K562 (cell line): ENCODE results near the gene HNRNPU. TPM values are rescaled to one million over a fixed set of nuclear protein-coding genes. Genes with fewer than 3 reads are reported as not detected.

ENCODE experiments used
- ELF2 ChIP-seq: fragments of 250-450 bp; sonication (Bioruptor Pico); IDR thresholded peaks from 2 replicates; pipeline ENCODE4 v1.5.0; 2021; ENCODE audit warnings: mild to moderate bottlenecking
- NFRKB ChIP-seq: fragments of 450-650 bp; IDR thresholded peaks from 2 replicates; pipeline ENCODE4 v1.6.1; 2016; ENCODE audit warnings: low read depth
- NONO ChIP-seq, 2 experiments: fragments of 200-400 bp in 1 of 2; fragments of 450-650 bp in 1 of 2; formaldehyde crosslinking in 1 of 2; IDR thresholded peaks; 2 replicates each; pipeline ENCODE4 v1.6.1; 2017; ENCODE audit warnings: low read depth in 2 of 2, mild to moderate bottlenecking in 2 of 2, moderate library complexity in 2 of 2, low read length in 1 of 2
- PHTF2 ChIP-seq: fragments of 250-450 bp; sonication (Bioruptor Pico); IDR thresholded peaks from 2 replicates; pipeline ENCODE4 v1.5.0; 2021; ENCODE audit warnings: mild to moderate bottlenecking
- POLR2AphosphoS5 ChIP-seq: IDR thresholded peaks from 2 replicates; pipeline ENCODE4 v1.6.1; 2011; ENCODE audit warnings: mild to moderate bottlenecking, low read depth, low read length, moderate library complexity; ENCODE audit not compliant: control insufficient read depth, insufficient read depth
- WHSC1 ChIP-seq: IDR thresholded peaks from one replicate; pipeline ENCODE4 v1.6.1; 2012; ENCODE audit warnings: low read length, control low read depth, inconsistent platforms
- ZC3H11A ChIP-seq: IDR thresholded peaks from 2 replicates; pipeline ENCODE4 v1.6.1; 2012; ENCODE audit warnings: low read depth, low read length, improper control_type of control experiment
- ZNF316 ChIP-seq: fragments of 450-650 bp; IDR thresholded peaks from 2 replicates; pipeline ENCODE4 v1.6.1; 2016
- polyA plus RNA-seq, 8 experiments: library from polyadenylated mRNA; depleted of rRNA in 4 of 8; stranded (reverse) in 5 of 8; unstranded in 3 of 8; fragments of >200 nt; fragmentation: Nextera tagmentation in 2 of 8; fragmentation: Illumina TruSeq in 1 of 8; extraction: Ambion mirVana in 2 of 8; extraction: Trizol in 1 of 8; gene quantifications; 2 replicates each; pipeline versions ENCODE4 v1.2.1 to v1.2.3, GENCODE V29; 2011 to 2014; ENCODE audit warnings: inconsistent platforms in 1 of 8, missing spikeins in 1 of 8
- total RNA-seq, 7 experiments: library from RNA; depleted of rRNA in 6 of 7; stranded (reverse); fragments of >200 nt in 6 of 7; fragmentation: Illumina TruSeq in 2 of 7; extraction: Trizol in 2 of 7; gene quantifications; 2 replicates each; pipeline versions ENCODE4 v1.2.1 to v1.2.3, GENCODE V29; 2011 to 2021; ENCODE audit warnings: low replicate concordance in 1 of 7
- TF ChIP-seq, protein P1 (sequence below): fragments of 450-650 bp; IDR thresholded peaks from 2 replicates; pipeline ENCODE4 v1.6.1; 2018; ENCODE audit not compliant: partially characterized antibody
- TF ChIP-seq, protein P2 (sequence below): fragments of 250-450 bp; sonication (Bioruptor Pico); IDR thresholded peaks from 2 replicates; pipeline ENCODE4 v1.4.0; 2020; ENCODE audit warnings: mild to moderate bottlenecking
- TF ChIP-seq, protein P3 (sequence below): fragments of 450-650 bp; formaldehyde crosslinking; IDR thresholded peaks from 2 replicates; pipeline ENCODE4 v1.4.0; 2022; ENCODE audit warnings: missing genetic modification characterization
- TF ChIP-seq, protein P4 (sequence below): fragments of 250-450 bp; sonication (Bioruptor Pico); IDR thresholded peaks from 2 replicates; pipeline ENCODE4 v1.8.0; 2022; ENCODE audit warnings: inconsistent platforms
- TF ChIP-seq, protein P5 (sequence below): fragments of 200-800 bp; sonication (Bioruptor generic); IDR thresholded peaks from 2 replicates; pipeline ENCODE4 v1.6.1; 2017; ENCODE audit warnings: missing genetic modification characterization, missing compliant biosample characterization
- TF ChIP-seq, protein P6 (sequence below): sonication (generic); formaldehyde crosslinking; IDR thresholded peaks from 2 replicates; pipeline ENCODE4 v1.8.0; 2022; ENCODE audit warnings: missing genetic modification reagents, mild to moderate bottlenecking, borderline replicate concordance

HNRNPU gene
- total and polyA plus RNA-seq, 9 of the 15 experiments (the other 6 are each of a cell fraction or from before 2014, with no cell fraction given), result 159 to 777 (median 577) TPM

DNA sequence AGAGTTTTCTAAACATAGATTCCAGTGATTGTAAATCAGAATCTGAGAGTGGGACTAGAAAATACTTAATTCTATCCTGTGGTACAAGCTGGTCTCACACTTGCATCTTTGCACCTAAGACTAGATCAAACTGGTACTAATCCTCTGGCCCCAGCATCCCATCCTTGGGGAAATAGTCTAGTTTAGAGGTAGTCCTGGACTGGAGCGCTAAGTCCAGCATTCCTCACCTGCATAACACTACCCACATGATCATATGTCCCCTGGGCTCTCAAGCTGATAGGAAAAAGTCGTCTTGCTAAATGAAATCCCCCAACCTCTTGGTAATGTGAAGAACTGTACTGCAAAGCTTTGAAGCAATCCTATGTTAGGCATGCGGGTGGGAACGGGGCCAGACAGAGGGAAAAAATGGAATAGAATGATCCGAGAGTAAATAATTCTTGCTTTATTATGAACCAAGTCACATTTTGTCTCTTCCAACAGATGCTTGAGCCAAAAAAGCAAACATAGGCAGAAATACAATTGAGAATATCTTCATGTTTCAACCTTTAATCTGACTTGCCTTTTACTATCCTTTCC is 24.0 kb downstream of the HNRNPU start (continued):
- TF ChIP-seq, protein P1, sequence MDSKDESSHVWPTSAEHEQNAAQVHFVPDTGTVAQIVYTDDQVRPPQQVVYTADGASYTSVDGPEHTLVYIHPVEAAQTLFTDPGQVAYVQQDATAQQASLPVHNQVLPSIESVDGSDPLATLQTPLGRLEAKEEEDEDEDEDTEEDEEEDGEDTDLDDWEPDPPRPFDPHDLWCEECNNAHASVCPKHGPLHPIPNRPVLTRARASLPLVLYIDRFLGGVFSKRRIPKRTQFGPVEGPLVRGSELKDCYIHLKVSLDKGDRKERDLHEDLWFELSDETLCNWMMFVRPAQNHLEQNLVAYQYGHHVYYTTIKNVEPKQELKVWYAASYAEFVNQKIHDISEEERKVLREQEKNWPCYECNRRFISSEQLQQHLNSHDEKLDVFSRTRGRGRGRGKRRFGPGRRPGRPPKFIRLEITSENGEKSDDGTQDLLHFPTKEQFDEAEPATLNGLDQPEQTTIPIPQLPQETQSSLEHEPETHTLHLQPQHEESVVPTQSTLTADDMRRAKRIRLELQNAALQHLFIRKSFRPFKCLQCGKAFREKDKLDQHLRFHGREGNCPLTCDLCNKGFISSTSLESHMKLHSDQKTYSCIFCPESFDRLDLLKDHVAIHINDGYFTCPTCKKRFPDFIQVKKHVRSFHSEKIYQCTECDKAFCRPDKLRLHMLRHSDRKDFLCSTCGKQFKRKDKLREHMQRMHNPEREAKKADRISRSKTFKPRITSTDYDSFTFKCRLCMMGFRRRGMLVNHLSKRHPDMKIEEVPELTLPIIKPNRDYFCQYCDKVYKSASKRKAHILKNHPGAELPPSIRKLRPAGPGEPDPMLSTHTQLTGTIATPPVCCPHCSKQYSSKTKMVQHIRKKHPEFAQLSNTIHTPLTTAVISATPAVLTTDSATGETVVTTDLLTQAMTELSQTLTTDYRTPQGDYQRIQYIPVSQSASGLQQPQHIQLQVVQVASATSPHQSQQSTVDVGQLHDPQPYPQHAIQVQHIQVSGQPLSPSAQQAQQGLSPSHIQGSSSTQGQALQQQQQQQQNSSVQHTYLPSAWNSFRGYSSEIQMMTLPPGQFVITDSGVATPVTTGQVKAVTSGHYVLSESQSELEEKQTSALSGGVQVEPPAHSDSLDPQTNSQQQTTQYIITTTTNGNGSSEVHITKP, result peak; percentile 7
- TF ChIP-seq POLR2AphosphoS5 (peak; percentile 49; the same call in 1 of the 2 replicates), PHTF2 (no peak), ZC3H11A (no peak), ELF2 (CRISPR knock-in tag) (no peak), NFRKB (no peak), NONO (IDR thresholded peaks at IDR 0.05; ENCODE audit: low read depth in 2 of 2, low read length in 1 of 2) (no peak), WHSC1 (peak; percentile 28), ZNF316 (peak; percentile 46; the same call in 1 of the 2 replicates)
- TF ChIP-seq, protein P2, sequence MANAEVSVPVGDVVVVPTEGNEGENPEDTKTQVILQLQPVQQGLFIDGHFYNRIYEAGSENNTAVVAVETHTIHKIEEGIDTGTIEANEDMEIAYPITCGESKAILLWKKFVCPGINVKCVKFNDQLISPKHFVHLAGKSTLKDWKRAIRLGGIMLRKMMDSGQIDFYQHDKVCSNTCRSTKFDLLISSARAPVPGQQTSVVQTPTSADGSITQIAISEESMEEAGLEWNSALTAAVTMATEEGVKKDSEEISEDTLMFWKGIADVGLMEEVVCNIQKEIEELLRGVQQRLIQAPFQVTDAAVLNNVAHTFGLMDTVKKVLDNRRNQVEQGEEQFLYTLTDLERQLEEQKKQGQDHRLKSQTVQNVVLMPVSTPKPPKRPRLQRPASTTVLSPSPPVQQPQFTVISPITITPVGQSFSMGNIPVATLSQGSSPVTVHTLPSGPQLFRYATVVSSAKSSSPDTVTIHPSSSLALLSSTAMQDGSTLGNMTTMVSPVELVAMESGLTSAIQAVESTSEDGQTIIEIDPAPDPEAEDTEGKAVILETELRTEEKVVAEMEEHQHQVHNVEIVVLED (CRISPR knock-in tag), result no peak
- TF ChIP-seq, protein P3, sequence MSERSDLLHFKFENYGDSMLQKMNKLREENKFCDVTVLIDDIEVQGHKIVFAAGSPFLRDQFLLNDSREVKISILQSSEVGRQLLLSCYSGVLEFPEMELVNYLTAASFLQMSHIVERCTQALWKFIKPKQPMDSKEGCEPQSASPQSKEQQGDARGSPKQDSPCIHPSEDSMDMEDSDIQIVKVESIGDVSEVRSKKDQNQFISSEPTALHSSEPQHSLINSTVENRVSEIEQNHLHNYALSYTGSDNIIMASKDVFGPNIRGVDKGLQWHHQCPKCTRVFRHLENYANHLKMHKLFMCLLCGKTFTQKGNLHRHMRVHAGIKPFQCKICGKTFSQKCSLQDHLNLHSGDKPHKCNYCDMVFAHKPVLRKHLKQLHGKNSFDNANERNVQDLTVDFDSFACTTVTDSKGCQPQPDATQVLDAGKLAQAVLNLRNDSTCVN (CRISPR knock-in tag), result no peak
- TF ChIP-seq, protein P4, sequence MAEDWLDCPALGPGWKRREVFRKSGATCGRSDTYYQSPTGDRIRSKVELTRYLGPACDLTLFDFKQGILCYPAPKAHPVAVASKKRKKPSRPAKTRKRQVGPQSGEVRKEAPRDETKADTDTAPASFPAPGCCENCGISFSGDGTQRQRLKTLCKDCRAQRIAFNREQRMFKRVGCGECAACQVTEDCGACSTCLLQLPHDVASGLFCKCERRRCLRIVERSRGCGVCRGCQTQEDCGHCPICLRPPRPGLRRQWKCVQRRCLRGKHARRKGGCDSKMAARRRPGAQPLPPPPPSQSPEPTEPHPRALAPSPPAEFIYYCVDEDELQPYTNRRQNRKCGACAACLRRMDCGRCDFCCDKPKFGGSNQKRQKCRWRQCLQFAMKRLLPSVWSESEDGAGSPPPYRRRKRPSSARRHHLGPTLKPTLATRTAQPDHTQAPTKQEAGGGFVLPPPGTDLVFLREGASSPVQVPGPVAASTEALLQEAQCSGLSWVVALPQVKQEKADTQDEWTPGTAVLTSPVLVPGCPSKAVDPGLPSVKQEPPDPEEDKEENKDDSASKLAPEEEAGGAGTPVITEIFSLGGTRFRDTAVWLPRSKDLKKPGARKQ (CRISPR knock-in tag), result 0 out of 2 replicates have a peak, but pooled peaks have one; percentile 45
- TF ChIP-seq, protein P5, sequence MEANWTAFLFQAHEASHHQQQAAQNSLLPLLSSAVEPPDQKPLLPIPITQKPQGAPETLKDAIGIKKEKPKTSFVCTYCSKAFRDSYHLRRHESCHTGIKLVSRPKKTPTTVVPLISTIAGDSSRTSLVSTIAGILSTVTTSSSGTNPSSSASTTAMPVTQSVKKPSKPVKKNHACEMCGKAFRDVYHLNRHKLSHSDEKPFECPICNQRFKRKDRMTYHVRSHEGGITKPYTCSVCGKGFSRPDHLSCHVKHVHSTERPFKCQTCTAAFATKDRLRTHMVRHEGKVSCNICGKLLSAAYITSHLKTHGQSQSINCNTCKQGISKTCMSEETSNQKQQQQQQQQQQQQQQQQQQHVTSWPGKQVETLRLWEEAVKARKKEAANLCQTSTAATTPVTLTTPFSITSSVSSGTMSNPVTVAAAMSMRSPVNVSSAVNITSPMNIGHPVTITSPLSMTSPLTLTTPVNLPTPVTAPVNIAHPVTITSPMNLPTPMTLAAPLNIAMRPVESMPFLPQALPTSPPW (CRISPR knock-in tag), result 0 out of 2 replicates have a peak, but pooled peaks have one; percentile 16
- TF ChIP-seq, protein P6, sequence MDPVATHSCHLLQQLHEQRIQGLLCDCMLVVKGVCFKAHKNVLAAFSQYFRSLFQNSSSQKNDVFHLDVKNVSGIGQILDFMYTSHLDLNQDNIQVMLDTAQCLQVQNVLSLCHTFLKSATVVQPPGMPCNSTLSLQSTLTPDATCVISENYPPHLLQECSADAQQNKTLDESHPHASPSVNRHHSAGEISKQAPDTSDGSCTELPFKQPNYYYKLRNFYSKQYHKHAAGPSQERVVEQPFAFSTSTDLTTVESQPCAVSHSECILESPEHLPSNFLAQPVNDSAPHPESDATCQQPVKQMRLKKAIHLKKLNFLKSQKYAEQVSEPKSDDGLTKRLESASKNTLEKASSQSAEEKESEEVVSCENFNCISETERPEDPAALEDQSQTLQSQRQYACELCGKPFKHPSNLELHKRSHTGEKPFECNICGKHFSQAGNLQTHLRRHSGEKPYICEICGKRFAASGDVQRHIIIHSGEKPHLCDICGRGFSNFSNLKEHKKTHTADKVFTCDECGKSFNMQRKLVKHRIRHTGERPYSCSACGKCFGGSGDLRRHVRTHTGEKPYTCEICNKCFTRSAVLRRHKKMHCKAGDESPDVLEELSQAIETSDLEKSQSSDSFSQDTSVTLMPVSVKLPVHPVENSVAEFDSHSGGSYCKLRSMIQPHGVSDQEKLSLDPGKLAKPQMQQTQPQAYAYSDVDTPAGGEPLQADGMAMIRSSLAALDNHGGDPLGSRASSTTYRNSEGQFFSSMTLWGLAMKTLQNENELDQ (CRISPR knock-in tag), result no peak
